Right forelimb (tissue), 1 donor: ENCODE results near the gene KLHL30.
"Not testable (repeated sequence)": the region's sequence is repeated elsewhere in the genome, so short reads cannot be mapped to it uniquely, and the experiment has no call there.

Source experiments
- DNase-seq: peaks from one replicate; pipeline ENCODE4 v3.0.0-alpha.2; 2018

Gene KLHL30

GRCh38 chr2:238103465-238104225, 34.8 kb upstream of the KLHL30 start:
- DNase-seq: no peak

- DNase-seq: no peak
Measured at GRCh38 chr2:238104226-238104690, 34.2 kb upstream of the KLHL30 start.

- no peak for DNase-seq
Measured at GRCh38 chr2:238104691-238105371, 33.6 kb upstream of the KLHL30 start.

- peak; percentile 44 for DNase-seq
Measured at GRCh38 chr2:238105506-238106338, 32.7 kb upstream of the KLHL30 start.

- peak; percentile 42 for DNase-seq
Measured at GRCh38 chr2:238106339-238106697, 32.1 kb upstream of the KLHL30 start.

- DNase-seq: peak; percentile 39
Measured at GRCh38 chr2:238106698-238107524, 31.6 kb upstream of the KLHL30 start.

GRCh38 chr2:238107525-238108422, 30.7 kb upstream of the KLHL30 start:
- DNase-seq: peak; percentile 36

- peak; percentile 49 for DNase-seq
Measured at GRCh38 chr2:238108423-238109183, 29.9 kb upstream of the KLHL30 start.

- no peak for DNase-seq
Measured at GRCh38 chr2:238113611-238114010, 24.9 kb upstream of the KLHL30 start.

GRCh38 chr2:238114331-238114841, 24.1 kb upstream of the KLHL30 start:
- DNase-seq: no peak

GRCh38 chr2:238114851-238115660, 23.4 kb upstream of the KLHL30 start:
- DNase-seq: no peak

- not testable (repeated sequence) for DNase-seq
Measured at GRCh38 chr2:238115709-238116108, 22.8 kb upstream of the KLHL30 start.

- DNase-seq: no peak
Measured at GRCh38 chr2:238116298-238117198, 21.9 kb upstream of the KLHL30 start.

- no peak for DNase-seq
Measured at GRCh38 chr2:238117199-238118154, 21.0 kb upstream of the KLHL30 start.

GRCh38 chr2:238119756-238120462, 18.6 kb upstream of the KLHL30 start:
- no peak for DNase-seq
